ENCODE data around the gene UFC1. TPM values are rescaled to one million over a fixed set of nuclear protein-coding genes. Genes with fewer than 3 reads are reported as not detected.
"Not testable (repeated sequence)": the region's sequence is repeated elsewhere in the genome, so short reads cannot be mapped to it uniquely, and the experiment has no call there.

Gene UFC1
- total RNA-seq, 4 donors from 2014 or later = 34.1 to 51.5 (median 37.6) TPM

GRCh38 chr1:161114556-161114955, 39.2 kb upstream of the UFC1 start:
- Histone ChIP-seq H3K27me3 (no peaks in the 10 kb centered on the region), H3K9me3 (no peaks in the 10 kb centered on the region), H3K4me1 (peaks cover 0 to 61% (median 30%) of the 10 kb centered on the region in 4 donors), H3K36me3 (peaks cover 0 to 10% (median 0%) of the 10 kb centered on the region in 3 donors), H3K27ac (no peak overlapping the region), H3K4me3 (no peak overlapping the region)
- 52 to 57% methylated on average over 2 of the region's 2 CpGs for WGBS, 2 donors
- DNase-seq (ENCODE audit: low spot score in 2 of 2) = no peak
- no peak for TF ChIP-seq CTCF (IDR thresholded peaks at IDR 0.05)
- TF ChIP-seq EP300 (IDR thresholded peaks at IDR 0.05) = no peak
- TF ChIP-seq POLR2A (IDR thresholded peaks at IDR 0.05) = no peak

DNA sequence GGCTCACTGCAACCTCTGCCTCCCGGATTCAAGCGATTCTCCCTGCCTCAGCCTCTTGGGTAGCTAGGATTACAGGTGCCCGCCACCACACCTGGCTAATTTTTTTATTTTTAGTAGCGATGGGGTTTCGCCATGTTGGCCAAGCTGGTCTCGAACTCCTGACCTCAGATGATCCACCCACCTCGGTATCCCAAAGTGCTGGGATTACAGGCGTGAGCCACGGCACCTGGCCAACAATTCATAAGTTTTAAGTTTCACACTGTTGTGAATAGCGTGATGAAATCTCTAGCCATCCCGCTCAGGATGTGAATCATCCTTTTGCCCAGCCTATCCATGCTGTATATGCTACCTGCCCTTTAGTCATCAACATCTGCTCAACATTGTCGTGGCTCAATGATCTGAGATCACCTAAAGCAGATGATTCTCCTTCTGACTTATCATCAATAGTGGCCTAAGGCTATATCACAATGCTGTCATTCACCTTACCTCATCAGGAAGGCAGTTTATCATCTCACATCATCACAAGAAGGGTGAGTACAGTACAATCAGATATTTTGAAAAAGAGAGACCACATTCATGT, 38.6 kb upstream of the UFC1 start:
- 83 to 87% methylated on average over 12 of the region's 12 CpGs for WGBS, 2 donors
- peaks cover 0 to 68% (median 35%) of the 10 kb centered on the region in 4 donors for H3K4me1 ChIP-seq
- TF ChIP-seq CTCF (IDR thresholded peaks at IDR 0.05) = no peak
- TF ChIP-seq POLR2A (IDR thresholded peaks at IDR 0.05) = no peak
- TF ChIP-seq EP300 (IDR thresholded peaks at IDR 0.05) = no peak

GRCh38 chr1:161115961-161116360, 37.8 kb upstream of the UFC1 start:
- Histone ChIP-seq H3K36me3 (peaks cover 0 to 12% (median 0%) of the 10 kb centered on the region in 3 donors), H3K4me1 (peaks cover 0 to 73% (median 35%) of the 10 kb centered on the region in 4 donors)
- not testable (repeated sequence) for DNase-seq (ENCODE audit: low spot score in 2 of 2); H3K4me3 ChIP-seq; H3K27ac ChIP-seq; H3K27me3 ChIP-seq; H3K9me3 ChIP-seq
- 80 to 88% methylated on average over 6 of the region's 6 CpGs for WGBS, 2 donors

More for the DNA sequence above, 38.6 kb upstream of the UFC1 start:
- DNase-seq (ENCODE audit: low spot score in 2 of 2) = no peak
- H3K27me3 ChIP-seq = no peaks in the 10 kb centered on the region
- no peak overlapping the region for H3K27ac ChIP-seq
- H3K9me3 ChIP-seq = no peaks in the 10 kb centered on the region
- H3K4me3 ChIP-seq = no peak overlapping the region
- peaks cover 0 to 8% (median 0%) of the 10 kb centered on the region in 3 donors for H3K36me3 ChIP-seq

DNA sequence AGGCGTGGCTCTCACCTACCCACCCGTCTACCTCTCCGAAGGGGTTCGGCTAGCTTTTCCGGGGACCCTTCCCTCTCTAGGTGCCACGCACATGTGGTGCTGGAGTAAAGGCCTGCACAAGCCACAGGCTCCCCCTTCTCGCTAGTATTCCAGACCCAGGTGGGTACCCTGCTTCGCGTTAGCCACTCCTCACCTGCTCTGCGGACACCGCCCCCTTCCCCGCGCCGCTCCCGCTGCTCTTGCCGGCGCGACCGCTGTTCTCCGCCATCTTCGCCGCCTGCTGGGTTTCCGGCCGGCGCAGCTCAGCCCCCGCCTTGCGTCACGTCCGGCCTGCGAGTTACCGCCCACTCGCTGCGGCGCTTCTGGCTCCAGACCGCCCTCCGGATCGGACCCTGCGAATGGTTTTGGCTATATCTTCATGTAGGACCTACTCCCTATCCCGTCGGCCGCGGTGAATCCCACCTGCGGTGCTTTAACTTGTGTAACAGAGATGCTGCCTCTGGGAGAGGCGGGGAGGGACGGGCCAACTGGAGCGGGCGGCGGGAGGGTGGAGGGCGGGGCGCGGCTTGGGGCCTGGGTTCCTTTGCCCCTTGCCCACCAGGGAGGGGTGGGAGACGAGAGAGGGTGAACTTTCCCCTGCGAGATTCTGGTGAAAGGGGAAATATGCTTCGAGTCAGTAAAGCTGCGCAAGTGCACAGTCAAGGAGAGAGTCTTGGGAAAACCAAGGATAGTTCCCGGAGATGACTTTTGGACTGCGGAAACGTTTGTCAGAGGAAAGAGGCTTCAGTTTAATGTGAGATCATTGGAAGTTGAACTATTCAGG, 35.8 kb upstream of the UFC1 start, which contains the start of the genes NIT1 and PFDN2:
Gene NIT1, plus strand, starts transcription at position 347 of the 823 bp plus-strand sequence. Its CDS starts 72 bp downstream, at position 419.
Gene PFDN2, minus strand, starts transcription at position 279 of the 823 bp plus-strand sequence. Its CDS starts 11 bp downstream, at position 268.
- Histone ChIP-seq H3K4me1 (peaks cover 0 to 69% (median 35%) of the 10 kb centered on the region in 4 donors), H3K4me3 (peak within 1 kb of the TSS; percentile 68 to 94 (median 90)), H3K27me3 (no peaks in the 10 kb centered on the region), H3K27ac (peak within 1 kb of the TSS; percentile 86 to 98 (median 96)), H3K9me3 (no peaks in the 10 kb centered on the region), H3K36me3 (peaks cover 0 to 32% (median 0%) of the 10 kb centered on the region in 3 donors)
- 1% methylated on average over 54 to 58 of the region's 58 CpGs for WGBS, 2 donors
- DNase-seq (ENCODE audit: low spot score in 2 of 2) = peak; percentile 59 to 75
- TF ChIP-seq EP300 (IDR thresholded peaks at IDR 0.05) (peak; percentile 56 to 95), POLR2A (IDR thresholded peaks at IDR 0.05) (peak; percentile 81 to 87), CTCF (IDR thresholded peaks at IDR 0.05) (peak in 1 of 5 experiments; percentile 46)

GRCh38 chr1:161119092-161119903, 34.5 kb upstream of the UFC1 start:
- Histone ChIP-seq H3K4me1 (peaks cover 0 to 57% (median 35%) of the 10 kb centered on the region in 4 donors), H3K27me3 (no peaks in the 10 kb centered on the region), H3K4me3 (peak overlapping the region in 2 of 4 donors; percentile 68 to 94), H3K9me3 (no peaks in the 10 kb centered on the region), H3K27ac (peak overlapping the region in 3 of 4 donors; percentile 93 to 98 (median 98)), H3K36me3 (peaks cover 0 to 45% (median 0%) of the 10 kb centered on the region in 3 donors)
- no peak for DNase-seq (ENCODE audit: low spot score in 2 of 2)
- WGBS, 2 donors = 42 to 50% methylated on average over 10 of the region's 10 CpGs
- no peak for TF ChIP-seq EP300 (IDR thresholded peaks at IDR 0.05)
- peak in 3 of 5 experiments; percentile 18 to 36 (median 31) for TF ChIP-seq CTCF (IDR thresholded peaks at IDR 0.05)

Measured in tibial nerve (tissue), 4 donors.